GM21526 (cell line): Measurements from ENCODE around the gene LBX1.

ENCODE experiments used
- ATAC-seq: cut with Tn5 transposase; IDR thresholded peaks from one replicate; pipeline ENCODE4 v1.9.1; 2021; ENCODE audit warnings: moderate library complexity; ENCODE audit not compliant: unreplicated experiment, low FRiP score

The LBX1 gene

GRCh38 chr10:101226491-101227428 lies 2.5 kb downstream of the LBX1 start:
- no peak for ATAC-seq

DNA sequence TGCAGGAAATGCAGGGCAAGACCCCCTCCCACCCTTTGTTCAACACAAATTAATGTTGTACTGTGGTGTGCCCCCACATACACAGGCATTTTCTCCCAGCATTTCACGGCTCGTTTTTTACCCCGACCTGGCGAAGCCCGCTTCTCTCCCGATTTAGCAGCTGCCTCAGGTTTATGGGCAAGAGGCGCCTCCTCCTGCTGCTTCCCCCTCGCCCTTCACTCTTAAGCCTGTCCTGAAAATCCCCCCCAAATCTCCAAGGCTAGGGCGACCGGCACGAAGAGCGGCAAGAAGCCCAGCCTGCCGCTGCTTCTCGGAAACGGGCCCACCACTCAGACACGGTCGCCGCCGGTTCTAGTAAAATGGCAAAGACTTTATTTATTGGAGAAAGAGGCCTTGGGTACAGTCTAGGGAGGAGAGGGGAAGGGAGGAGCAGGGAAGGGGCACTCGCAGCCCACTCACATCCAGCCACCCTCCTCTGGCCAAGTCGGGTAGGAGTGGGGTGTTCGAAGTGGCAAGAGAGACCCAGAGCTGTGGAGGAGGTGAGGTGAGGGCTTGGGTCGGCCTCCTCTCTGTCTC lies 3.3 kb downstream of the LBX1 start:
- ATAC-seq: no peak

DNA sequence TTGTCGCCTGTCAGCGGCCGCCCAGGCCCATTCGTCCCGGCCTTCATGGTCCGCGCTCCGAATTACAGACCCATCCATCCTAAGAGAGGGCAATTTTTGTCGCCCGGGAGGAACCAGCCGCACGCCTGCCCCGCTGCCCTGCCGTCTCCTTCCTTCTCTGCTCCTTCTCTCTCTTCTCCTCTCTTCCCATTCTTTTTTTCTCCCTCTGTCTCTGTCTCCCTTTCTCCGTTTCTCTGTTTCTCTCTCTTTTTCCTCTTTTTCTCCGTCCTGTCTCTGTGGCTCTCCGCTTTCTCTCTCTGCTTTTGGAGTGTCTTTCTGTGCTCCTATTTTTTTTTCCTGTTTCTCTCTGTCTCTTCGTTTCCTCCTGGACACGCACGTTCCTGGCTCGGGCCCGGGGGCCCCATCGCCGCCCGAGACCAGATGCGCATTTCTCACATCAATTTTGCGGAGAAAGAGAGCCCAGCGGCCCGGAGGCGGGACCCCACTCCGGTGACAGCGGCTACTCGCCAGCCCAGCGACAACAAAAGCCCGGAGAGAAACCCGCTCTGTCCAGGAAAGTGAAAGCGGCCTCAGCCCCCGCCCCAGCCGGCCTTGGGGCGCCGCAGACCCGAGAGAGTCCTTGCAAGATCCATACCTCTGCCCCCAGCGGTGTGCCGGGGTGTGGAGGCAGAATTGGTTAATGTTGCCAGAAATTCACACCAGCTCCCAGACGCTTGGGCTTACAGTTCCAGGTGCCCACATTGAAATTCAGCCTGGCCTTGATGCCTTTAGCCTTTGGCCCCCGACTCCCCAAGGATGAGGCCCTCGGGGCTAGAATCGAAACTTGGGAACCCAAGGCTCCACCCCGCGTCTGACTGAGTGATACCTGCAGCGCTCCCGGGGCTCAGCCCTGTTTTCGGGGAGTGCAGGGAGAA lies 4.1 kb downstream of the LBX1 start:
- ATAC-seq: no peak

DNA sequence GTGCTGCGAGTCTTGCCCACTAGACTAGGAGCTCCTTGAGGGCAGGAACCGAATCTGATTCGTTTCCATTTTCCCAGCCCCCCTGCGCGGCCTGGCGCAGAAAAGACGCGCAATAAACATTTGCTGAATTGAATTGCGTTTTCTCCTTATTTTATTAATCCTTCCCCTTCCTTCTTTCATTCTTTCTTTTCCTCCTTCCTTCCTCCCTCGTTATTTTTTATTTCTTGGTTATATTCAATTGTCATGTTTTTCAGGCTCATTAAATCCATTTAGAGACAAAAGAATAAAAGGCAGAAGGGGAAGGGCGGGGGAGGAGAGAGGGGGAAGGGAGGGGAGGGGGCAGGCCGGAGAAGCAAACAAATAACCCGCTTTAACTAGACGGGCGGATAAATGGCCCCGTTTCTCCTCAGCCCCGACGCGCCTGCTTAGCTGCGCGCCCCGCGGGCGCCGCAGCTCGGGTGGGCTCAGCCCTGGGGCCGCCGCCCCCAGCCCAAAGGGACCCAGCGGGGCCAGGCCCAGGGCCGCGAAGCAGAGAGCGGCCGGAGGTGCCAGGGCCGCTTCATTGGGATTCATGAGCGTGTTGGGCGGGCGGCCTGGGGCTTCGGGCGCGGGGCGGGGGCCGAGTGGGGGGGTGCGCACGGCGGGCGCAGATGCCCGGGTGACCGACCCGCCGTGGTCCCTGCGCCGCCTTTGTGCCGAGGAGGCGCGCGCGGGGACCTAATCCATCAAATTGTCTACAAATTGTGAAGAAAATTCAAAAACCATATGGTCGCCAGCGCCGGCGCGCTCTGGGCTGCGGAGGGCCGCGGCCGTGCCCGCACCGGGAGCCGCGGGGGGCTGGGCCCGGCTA lies 5.0 kb downstream of the LBX1 start:
- no peak for ATAC-seq

DNA sequence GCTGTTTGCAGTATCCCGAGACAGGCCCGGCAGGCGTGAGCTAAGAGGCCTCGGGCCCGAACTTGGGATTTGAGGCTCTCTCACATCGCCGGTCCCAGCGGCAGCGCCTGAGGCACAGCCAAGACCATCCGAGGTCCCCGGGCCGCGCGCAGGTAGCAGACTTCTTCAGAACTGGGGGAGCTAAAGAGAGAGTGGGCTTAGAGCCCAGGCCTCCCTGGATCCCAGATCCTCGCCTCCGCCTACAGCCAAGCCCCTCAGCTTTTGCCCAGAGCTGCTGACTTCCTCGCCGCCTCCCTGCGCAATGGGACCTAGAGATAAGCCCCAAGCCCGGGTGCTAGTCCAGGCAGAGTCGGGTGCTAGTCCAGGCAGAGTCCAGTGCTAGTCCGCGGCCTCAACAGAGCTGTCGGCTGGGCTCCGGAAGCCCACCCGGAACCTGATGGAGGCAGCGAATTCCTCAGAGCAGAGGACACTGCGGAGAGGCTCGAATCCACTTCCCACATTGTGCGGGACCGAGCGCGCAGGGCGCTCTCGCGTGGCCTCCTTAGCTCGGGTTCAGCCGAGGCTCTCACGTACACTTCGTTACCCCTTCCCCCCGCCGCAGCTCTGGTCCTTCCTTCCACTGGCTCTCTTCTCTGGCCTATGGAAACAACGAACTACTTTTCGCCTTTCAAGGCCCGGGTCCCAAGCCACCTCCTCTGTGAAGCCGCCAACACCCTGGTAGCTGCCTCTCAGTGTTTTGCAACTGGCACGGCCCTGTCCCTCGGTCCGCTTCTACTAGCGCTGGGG lies 5.8 kb downstream of the LBX1 start:
- ATAC-seq: no peak

DNA sequence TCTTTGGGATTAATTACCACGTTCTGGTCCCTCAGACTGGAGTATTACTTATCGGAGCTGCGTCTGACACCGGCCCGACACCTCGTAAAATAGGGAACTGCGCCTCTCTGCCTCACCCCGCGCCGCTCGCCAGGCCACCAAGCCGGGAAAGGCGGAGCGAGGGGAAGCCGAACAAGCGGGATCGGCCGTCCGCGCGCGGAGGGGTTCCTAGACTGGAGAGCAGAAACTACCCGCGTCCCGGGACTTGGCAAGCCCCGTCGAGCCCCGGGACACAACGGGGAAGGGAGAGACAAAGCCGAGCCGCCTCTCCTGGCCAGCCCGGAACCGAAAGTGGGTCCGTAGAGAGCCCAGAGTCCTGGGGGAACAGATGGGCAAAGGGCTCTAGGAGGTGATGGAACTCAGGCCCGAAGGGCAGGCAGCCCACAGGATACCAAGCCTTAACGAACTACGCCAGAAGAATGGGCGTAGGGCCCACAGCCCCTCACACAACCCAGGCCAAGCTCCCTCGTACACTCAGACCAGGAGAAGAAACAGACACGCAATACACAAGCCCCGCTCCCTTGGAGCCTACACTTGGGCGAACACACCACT lies 6.5 kb downstream of the LBX1 start:
- no peak for ATAC-seq

DNA sequence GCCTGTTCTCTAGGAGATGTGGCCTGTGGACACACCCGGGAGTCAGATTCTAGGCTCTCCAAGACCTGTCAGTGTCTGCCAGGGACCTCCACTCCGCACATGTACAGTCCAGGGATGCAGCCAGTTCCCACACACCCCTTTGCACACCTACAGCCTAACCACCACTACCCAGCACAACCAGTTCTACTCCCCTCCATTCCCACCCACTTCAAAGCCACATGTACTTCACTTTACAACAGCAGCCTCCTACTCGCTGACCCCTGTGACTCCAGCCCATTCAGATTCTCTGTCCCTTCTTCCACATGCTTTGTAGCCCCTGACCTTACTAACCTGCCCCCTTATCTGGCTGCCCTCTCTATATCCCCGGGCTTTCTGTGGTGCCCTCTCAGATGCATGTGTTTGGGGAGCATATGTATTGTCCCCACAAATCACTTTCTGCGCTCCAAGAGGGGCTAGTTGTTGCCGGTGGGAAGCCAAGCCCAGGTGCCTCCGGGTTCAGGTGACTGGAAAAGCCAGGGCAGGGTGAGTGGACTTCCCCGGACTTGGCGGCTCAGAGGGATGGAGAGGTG lies 7.2 kb downstream of the LBX1 start:
- no peak for ATAC-seq

GRCh38 chr10:101221549-101221948 lies 7.7 kb downstream of the LBX1 start:
- no peak for ATAC-seq

- ATAC-seq: no peak
Observed at GRCh38 chr10:101219946-101220451, 9.3 kb downstream of the LBX1 start.

DNA sequence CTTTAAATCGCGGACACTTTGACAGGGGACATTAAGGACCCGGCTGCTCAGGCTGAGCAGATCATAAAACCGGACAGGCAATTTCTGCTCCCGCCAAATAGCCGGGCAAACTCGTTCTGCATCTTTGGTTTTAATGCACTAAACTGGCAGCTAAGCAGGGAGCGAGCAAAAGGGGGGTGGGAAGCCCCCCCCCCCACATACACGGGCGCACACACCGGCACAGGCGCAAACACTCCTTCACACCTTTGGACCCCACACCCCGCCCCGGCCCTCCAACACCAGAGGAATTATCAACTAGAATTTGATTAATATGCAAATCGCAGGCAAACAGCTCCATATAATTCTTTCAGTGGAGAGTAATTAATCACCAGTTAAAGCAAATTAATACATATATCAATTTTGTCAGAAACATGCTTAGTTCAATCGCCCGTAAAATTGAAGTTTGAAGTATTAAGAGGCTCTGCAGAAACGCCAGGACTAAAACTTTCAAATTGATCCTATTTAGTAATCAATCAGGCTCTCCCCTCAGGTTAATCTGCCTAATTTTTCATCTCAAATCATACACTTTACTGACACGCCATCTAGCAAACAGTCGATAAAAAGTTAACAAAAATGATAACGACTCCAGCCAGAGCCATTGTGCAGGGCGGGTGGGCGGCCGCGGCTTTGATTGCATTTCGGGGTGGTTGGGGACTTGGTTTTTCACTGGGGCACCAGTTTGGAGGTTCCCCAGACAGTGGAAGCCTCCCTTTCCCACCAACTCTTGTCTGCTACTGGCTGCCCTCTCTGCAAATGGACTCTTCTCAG lies 9.9 kb downstream of the LBX1 start:
- ATAC-seq: no peak

DNA sequence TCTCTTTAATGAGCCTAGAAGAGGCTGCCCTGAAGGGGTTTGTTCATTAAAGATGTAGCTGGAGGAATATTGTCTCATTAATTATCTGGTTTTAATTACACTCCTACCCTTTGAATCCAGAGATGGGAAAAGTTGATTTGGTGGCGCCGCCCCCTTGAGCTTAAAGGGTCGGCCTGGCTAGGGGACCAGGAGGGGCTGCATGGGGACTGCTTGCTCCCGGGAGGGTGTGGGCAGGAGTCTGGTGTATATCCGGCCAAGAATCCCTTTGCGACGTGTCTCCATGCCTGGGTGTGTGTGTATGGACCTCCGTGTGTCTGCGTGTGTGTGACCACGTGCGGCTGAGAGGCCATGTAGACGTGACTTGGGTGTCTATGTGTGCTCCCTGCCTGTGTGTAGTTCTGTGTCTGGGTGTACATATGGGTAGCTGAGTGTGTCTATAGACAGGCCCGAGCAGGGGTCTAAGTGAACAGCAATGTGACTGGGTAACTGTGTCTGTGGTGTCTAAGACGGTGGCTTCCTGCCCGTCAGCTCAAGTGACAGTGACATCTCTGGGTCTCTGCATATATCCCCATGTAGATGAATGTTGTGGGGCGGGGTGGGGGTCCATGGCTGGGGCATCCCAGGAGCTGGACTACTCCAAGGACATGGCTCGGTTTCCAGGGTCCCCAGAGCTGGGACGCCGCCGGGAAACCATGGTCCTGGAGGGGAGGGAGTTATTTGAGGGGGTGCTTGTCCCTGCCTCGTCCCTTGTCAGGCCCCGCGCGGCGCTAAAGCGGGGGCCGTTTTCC lies 10.7 kb downstream of the LBX1 start:
- ATAC-seq: no peak

DNA sequence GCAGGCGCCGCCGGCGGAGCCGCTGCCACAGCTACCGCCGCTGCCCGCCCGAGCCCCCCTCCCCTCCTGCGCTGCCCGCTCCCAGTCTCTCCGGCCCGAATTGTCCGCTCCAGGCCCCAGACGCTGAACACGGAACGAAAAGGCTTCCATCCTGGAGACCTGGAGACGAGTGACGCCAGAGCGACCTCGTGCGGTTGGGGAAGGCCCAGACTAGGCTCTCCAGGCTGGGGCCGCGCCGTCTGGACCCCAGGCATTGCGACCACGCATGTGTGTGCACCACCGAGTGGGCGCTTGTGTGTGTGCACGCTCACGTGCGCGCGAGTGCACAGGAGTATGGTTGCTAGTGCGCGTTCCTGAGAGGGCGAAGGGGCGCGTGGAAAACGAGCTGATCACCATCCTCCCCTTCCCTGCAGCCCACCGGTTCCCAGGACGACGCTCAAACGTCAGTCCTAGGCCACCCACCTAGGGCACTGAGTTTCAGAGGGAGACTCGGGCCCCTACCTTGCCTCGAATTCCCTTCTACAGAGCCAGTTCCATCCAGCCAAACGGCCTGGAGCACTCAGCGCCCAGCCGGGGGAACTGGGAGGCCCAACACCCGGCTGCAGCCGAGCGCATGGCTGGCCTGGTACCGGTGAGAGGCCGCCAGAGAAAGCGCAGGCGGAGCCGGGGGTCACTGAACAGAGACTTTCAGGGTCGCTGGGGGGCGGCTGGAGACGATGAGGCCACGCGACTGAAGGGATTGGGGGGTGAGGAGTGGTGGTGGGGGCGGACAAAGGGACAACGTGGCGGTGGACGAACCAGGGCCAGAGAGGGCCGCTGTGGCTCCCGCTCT lies 11.6 kb downstream of the LBX1 start:
- ATAC-seq: no peak

- ATAC-seq: no peak
Observed at GRCh38 chr10:101217044-101217425, 12.2 kb downstream of the LBX1 start.

- ATAC-seq: no peak
Observed at GRCh38 chr10:101216207-101217043, 12.8 kb downstream of the LBX1 start.
